Measurements from ENCODE around the gene CCDC122.
"Not testable (repeated sequence)": the region's sequence is repeated elsewhere in the genome, so short reads cannot be mapped to it uniquely, and the experiment has no call there.

CCDC122 gene

DNA sequence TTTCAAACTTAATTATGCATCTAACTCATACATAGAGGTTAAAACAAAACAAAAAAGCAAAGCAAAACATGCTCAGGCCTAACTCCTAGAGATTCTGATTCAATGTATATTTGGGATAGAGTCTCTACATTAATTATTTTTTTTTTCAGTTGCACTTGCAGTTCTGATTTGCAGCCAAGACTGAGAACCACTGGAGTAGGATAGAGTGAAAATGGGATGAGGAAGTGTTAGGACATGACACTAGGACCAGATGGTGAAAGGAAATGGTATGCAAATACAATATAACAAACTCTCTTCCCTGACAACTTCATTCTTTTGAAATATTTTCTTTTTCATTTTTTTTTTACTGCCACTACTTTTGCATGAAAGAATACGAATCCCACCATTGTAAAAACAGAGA, 1.8 kb downstream of the CCDC122 start:
- no peak for DNase-seq (ENCODE audit: insufficient read length, low spot score)
- peak; percentile 18 for FAIRE-seq

DNA sequence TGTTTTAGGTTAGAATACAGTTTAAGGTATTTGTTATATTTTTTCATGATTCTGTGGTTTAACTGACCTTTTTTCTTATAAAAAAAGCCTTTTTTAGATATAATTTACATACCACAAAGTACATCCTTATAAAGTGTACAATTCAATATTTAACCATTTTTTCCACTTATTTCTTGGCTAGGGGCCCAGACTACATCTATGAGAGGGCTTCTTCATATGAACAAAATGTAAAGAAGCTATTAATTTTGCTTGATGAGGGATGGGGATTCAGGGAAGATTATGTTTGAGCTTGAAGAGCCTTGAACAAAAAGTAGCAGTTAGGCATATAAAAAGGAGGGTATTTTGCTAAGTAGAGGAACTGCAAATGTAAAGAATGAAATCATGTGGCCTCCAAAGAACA, 2.2 kb downstream of the CCDC122 start:
- no peak for DNase-seq (ENCODE audit: insufficient read length, low spot score)

DNA sequence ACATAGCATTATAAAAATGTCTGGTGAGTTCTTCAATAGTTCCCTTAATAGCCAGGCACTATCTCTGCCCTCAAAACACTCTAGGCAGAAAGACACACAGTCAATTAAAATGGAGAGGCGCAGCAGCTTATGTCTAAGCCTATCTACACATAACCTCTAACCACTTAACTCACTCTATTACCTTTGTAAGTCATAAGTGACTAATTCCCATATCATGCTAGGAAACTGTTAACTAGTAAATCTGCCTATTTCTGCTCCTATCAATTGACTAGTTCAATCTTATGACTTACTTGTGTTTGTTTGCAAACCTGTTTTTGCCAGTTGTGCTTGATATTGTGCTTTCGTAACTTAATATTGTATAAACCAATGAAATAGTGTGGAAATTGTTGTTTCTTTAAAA, 3.2 kb downstream of the CCDC122 start:
- no peak for FAIRE-seq

More for the DNA sequence above, 2.2 kb downstream of the CCDC122 start:
- FAIRE-seq = no peak

GRCh38 chr13:43874504-43875092, 4.9 kb downstream of the CCDC122 start:
- peak; percentile 68 for FAIRE-seq

More for the DNA sequence above, 3.2 kb downstream of the CCDC122 start:
- DNase-seq (ENCODE audit: insufficient read length, low spot score) = no peak

DNA sequence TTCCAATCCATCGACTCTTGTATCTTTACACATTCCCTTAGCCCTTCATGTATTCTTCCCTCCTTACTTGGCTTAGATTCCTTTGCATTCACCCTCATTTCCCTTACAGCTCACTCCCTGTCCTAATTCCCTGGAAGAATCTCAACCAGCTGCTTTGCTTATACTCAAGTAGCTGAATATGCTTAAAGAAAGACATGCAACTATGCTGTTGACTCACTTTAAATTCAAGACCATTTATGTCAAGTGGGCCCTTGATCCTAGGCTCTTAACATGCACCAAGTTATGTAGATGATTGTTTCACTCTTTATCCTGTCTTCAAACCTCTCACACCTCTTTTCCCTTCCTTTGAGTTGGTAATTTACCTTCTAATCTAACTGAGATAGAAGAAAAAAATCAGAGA, 7.4 kb downstream of the CCDC122 start:
- DNase-seq (ENCODE audit: insufficient read length, low spot score) = no peak
- no peak for FAIRE-seq

More at GRCh38 chr13:43874504-43875092, 4.9 kb downstream of the CCDC122 start:
- no peak for DNase-seq (ENCODE audit: insufficient read length, low spot score)

DNA sequence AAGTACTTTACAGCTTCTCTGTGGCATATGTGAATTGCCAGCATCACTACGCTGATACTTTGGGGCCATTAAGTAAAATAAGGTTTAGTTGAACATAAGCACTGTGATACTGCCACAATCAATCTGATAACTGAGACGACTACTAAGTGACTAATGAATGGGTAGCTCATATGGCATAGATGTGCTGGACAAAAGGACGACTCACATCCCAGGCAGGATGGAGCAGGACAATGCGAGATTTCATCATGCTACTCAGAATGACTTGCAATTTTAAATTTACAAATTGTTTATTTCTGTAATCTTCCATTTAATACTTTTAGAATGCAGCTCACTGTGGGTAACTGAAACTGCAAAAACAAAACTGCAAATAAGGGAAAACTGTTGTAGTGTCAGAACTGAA, 13.6 kb downstream of the CCDC122 start:
- no peak for DNase-seq (ENCODE audit: insufficient read length, low spot score)
- FAIRE-seq = no peak

- DNase-seq (ENCODE audit: insufficient read length, low spot score) = no peak
- FAIRE-seq = no peak
These were observed 14.6 kb downstream of the CCDC122 start for GRCh38 chr13:43864921-43865320.

DNA sequence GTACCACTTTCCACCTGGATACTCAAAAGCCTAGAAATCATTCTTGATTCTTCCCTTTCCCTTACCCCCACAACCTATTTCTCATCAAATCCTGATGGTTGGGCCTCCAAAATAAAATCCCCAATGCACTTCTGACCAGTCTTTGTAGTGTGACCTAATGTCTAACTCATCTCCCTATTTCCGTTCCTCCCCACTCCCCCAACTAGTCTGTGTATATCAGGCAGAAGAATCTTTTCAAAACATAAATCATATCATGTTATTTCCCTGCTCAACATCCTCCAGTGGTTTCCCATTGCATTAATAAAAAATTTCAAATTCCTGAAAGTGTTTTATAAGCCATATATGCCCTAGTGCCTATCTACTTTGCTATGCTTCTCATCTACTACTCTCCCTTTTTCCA, 17.7 kb downstream of the CCDC122 start:
- no peak for FAIRE-seq
- DNase-seq (ENCODE audit: insufficient read length, low spot score) = no peak

DNA sequence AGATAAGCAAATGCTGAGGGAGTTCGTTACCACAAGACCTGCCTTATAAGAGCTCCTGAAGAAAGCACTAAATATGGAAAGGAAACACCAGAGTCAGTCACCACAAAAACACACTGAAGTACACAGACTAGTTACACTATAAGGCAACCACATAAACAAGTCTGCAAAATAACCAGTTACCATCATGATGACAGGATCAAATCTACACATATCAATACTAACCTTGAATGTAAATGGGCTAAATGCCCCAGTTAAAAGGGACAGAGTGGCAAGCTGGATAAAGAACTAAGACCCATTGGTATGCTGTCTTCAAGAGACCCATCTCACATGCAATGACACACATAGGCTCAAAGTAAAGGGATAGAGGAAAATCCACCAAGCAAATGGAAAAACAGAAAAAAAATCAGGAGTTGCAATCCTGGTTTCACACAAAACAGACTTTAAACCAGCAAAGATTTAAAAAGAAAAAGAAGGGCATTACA, 26.6 kb downstream of the CCDC122 start:
- no peak for DNase-seq (ENCODE audit: insufficient read length, low spot score)
- no peak for FAIRE-seq

- DNase-seq (ENCODE audit: insufficient read length, low spot score) (no peak), FAIRE-seq (no peak)
These were observed 28.7 kb downstream of the CCDC122 start for GRCh38 chr13:43850873-43851272.

GRCh38 chr13:43848001-43848649, 31.4 kb downstream of the CCDC122 start:
- FAIRE-seq = no peak

DNA sequence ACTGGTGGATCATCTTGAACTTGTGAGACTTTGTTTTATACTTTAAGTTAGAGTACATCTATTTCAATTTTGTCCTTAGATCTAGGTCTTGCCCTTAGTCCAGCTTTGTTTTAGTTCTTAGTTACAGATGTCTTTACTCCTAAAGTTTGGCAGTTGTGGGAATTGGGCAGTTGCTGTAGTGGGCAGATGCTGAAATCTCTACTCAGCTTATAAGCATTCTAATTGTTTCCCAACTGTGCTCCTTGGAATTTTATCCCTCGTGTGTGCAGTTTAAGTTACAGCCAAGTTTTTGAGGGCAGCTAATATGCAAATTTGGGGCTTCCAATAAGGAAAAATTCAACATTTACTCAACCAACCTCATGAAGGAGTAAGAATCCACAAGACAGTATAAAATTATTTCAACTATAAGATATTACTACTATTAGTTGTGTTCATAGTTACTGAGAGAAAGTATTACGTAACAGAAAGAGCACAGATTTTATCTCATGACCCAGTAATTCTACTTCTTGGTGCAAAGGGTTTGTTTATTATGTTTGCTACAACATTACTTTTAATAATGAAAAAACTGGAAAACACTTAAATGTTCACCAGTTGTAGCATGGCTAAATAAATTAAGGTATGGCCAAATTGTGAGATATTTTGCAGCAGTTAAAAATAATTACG, 32.9 kb downstream of the CCDC122 start:
- FAIRE-seq = no peak
- no peak for DNase-seq (ENCODE audit: insufficient read length, low spot score)

More at GRCh38 chr13:43848001-43848649, 31.4 kb downstream of the CCDC122 start:
- DNase-seq (ENCODE audit: insufficient read length, low spot score) = no peak

DNA sequence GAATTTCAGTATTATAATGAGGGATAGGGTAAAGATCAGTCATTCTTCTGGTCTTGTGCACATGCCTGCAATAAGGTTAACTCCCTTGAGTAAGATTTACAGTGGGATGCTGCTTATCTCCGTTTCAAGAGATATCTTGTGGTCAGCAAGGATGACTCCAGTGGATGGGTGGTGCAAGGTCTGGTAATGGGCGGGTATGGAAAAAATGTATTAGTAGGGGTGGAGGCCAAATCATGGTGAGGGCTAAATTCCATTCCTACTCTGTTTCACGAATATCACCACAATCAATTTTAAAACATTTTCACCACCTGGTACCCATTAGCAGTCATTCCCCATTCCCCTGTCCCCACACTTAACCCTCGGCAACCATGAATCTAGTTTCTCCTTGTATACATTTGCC, 40.6 kb downstream of the CCDC122 start:
- no peak for DNase-seq (ENCODE audit: insufficient read length, low spot score)
- no peak for FAIRE-seq

DNA sequence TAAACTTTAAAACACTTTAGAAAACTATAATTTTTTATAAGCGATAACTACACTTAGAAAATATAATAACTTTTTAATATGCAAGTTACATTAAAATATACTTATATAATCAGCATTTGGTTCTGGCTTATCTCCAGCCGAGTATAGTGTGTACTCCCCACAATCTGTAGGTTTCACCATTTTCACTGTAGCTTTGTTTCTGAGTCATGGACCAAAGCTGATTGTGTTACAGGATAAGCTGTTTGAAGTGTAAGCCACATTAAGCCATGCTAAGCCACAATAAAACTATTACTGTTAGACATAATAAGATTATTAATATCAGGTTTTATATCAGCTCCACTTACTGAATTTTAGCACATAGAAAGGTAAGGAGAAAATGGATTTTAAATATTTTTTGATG, 43.8 kb downstream of the CCDC122 start:
- DNase-seq (ENCODE audit: insufficient read length, low spot score) (no peak), FAIRE-seq (no peak)

DNA sequence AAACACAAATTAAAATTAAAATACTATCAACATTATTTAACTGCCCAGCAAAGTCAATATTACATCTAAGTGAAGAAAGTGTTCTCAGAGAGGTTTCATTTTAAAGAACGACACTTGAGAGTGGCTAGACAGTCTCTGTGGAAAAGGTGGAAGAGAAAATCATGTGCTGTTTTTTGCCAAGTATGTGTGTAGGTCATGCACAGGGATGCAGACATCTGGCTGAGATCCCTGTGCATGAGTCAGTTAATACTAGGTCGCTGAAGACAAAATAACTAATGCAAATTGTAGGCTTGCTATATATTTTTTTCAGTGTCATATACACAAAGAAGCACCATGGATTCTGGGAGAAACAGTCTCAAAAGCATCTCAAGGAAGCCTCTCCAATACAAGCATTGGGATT, 48.5 kb downstream of the CCDC122 start:
- DNase-seq (ENCODE audit: insufficient read length, low spot score) (no peak), FAIRE-seq (no peak)

- no peak for DNase-seq (ENCODE audit: insufficient read length, low spot score)
- no peak for FAIRE-seq
These were observed 49.1 kb downstream of the CCDC122 start for GRCh38 chr13:43830497-43830881.

DNA sequence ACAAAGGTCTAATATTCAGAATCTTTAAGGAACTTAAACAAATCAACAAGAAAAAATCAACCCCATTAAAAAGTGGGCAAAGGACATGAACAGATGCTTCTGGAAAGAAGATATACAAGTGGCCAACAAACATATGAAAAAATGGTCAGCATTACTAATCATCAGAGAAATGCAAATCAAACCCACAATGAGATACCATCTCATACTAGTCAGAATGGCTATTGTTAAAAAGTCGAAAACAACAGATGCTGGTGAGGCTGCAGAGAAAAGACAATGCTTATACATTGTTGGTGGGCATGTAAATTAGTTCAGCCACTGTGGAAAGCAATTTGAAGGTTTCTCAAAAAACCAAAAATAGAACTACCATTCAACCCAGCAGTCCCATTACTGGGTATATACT, 54.9 kb downstream of the CCDC122 start:
- not testable (repeated sequence) for FAIRE-seq; DNase-seq (ENCODE audit: insufficient read length, low spot score)

DNA sequence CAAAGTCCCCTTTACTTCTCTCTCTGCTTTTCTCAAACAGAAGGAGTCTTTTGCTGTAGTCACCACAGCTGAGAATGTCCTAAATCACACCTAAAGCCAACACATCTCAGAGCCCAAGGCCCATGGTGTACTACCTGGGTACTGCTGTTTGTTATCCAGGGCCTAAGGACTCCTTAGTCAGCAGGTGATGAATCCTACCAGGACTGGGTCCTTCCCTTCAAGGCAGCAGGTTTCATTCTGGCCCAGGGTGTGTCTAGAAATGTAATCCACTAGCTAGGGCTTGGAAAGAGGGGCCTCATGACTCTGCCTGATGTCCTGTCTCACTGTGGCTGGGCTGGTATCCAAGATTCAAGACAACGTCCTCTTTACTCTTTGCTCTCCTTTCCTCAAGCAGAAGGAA, 56.6 kb downstream of the CCDC122 start:
- no peak for FAIRE-seq

DNA sequence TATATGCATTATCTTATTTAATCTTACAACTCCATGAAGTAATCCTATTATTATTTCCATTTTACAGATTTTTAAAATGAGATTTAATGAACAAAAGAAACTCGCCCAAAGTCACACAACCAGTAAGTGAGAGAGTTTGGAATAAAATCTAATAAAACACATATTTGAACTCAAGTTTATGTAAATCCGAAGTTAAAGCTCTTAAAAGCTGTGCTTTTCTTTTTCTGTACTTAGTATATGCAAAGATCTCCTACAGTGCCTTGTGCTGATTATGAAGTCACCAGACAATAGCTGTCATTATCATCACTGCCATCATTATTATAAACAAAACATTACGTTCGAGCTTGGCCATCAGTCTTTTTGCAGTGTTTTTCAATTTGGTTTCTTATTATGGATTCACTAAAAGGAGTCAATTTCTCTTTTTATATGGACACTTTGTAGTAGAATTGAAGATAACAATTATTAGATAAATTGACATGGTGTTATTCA, 63.1 kb downstream of the CCDC122 start:
- DNase-seq (ENCODE audit: insufficient read length, low spot score) = no peak
- no peak for FAIRE-seq

More for the DNA sequence above, 56.6 kb downstream of the CCDC122 start:
- no peak for DNase-seq (ENCODE audit: insufficient read length, low spot score)

DNA sequence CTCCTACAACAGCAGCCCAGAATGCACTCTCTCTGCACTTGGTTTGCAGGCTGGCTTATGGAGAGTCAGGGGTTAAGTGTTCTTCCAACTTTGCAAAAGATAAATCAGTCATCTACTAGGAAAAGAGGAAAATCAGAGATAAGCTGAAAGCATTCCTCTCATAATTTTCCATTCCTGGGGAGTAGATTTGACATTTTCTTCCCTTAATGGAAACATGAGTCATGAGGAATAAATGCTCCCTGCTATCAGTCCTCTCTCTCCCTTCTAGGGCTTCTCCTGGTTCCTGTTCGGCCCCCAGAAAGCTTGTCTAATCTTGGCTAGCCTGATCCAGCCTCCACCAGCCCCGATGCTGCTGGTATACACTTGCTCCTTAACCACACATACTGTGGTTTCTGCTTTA, 64.3 kb downstream of the CCDC122 start:
- FAIRE-seq (no peak), DNase-seq (ENCODE audit: insufficient read length, low spot score) (no peak)

GRCh38 chr13:43808676-43809075, 70.9 kb downstream of the CCDC122 start:
- DNase-seq (ENCODE audit: insufficient read length, low spot score) (no peak), FAIRE-seq (no peak)

DNA sequence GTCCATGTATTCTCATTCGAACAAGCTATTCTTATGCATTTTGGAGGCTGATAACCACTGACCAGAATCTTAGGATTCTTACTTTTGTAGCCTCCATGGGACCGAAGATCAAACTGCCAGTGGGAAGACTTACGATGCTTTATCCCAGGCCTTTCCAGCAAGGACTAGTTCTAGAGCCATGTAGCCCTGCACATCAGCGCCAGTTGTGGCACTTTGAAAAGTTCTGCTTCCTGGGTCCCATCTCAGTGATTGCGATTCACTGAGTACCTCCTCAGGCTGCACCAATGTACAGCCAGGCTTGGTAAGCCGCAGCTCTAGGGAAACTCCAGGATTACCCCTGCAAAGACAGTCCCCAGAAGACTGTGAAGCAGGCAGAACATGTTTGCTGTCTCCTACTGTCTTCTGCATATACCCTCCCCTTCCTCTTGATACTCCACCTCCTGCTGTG, 73.8 kb downstream of the CCDC122 start:
- FAIRE-seq (no peak), DNase-seq (ENCODE audit: insufficient read length, low spot score) (no peak)

All from GM19239 (cell line).